ENCODE measurements around the gene DHTKD1. TPM values are rescaled to one million over a fixed set of nuclear protein-coding genes. Genes with fewer than 3 reads are reported as not detected.
"Not testable (repeated sequence)": the region's sequence is repeated elsewhere in the genome, so short reads cannot be mapped to it uniquely, and the experiment has no call there.

Gene DHTKD1
- total and polyA plus RNA-seq, 2 of the 4 experiments (the other 2 are of a cell fraction) = 13.9 to 20.3 TPM

DNA sequence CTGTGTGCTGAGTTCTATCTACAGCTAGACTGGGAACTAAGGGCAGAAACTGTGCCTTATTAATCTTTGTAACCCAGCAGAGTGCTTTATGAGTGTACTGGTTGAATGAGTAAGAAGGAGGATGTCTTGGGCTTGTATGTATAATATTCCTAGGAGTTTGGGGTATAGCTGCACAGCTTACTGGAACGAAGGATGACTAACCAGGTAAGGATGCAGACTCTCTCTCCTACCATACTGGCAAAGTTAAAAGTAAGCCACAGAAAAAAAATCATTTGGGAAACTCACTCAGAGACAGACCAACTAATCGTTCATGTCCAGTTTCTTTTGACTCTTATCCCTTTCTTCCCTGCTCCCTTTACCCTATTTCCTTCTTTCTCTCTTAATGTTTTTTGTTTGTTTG lies 1.4 kb upstream of the DHTKD1 start:
- peak overlapping the region; percentile 41; the same call in 1 of the 2 replicates for H3K27ac ChIP-seq (ENCODE audit: insufficient read depth, low read length)
- H2BK5ac ChIP-seq (ENCODE audit: low read depth, low read length, poor library complexity, severe bottlenecking) = peak overlapping the region; percentile 85
- TF ChIP-seq, protein P1, sequence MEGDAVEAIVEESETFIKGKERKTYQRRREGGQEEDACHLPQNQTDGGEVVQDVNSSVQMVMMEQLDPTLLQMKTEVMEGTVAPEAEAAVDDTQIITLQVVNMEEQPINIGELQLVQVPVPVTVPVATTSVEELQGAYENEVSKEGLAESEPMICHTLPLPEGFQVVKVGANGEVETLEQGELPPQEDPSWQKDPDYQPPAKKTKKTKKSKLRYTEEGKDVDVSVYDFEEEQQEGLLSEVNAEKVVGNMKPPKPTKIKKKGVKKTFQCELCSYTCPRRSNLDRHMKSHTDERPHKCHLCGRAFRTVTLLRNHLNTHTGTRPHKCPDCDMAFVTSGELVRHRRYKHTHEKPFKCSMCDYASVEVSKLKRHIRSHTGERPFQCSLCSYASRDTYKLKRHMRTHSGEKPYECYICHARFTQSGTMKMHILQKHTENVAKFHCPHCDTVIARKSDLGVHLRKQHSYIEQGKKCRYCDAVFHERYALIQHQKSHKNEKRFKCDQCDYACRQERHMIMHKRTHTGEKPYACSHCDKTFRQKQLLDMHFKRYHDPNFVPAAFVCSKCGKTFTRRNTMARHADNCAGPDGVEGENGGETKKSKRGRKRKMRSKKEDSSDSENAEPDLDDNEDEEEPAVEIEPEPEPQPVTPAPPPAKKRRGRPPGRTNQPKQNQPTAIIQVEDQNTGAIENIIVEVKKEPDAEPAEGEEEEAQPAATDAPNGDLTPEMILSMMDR (conservative IDR thresholded peaks at IDR 0.05; ENCODE audit: low read depth, low read length) = no peak
- peak; percentile 62 for TF ChIP-seq FOS (IDR thresholded peaks at IDR 0.05; ENCODE audit: low read depth, low read length)
- peaks cover 14 to 32% of the 10 kb centered on the region in 2 experiments for H3K79me1 ChIP-seq (ENCODE audit: low read depth in 1 of 2, low read length in 2 of 2)
- H3K56ac ChIP-seq (ENCODE audit: extremely low read depth, insufficient read depth, low read length) = no peak overlapping the region
- no peak overlapping the region for H4K91ac ChIP-seq (ENCODE audit: insufficient read depth, low read depth, low read length)
- H3K4me1 ChIP-seq (ENCODE audit: control insufficient read depth, insufficient read depth, low read length) = peaks cover 4% of the 10 kb centered on the region
- H2AFZ ChIP-seq (replicated peaks; ENCODE audit: low read length, poor library complexity) = peak overlapping the region; percentile 66
- H3K4ac ChIP-seq (ENCODE audit: low read depth, low read length) = peak overlapping the region; percentile 68; the same call in 1 of the 2 replicates
- H3K14ac ChIP-seq (replicated peaks; ENCODE audit: low read depth, low read length) = 0 out of 2 replicates have a peak overlapping the region, but pooled peaks have one; percentile 78
- WGBS, 2 experiments (ENCODE audit: extremely low coverage in 2 of 2, insufficient read length in 1 of 2) = no CpG with 5 or more reads among the region's 2 CpGs
- peak overlapping the region; percentile 78; the same call in 1 of the 2 replicates for H3K23ac ChIP-seq (ENCODE audit: low read depth, low read length)
- H2BK20ac ChIP-seq (ENCODE audit: low read depth, low read length) = peak overlapping the region; percentile 4; the same call in 1 of the 2 replicates
- no peak overlapping the region for H2BK15ac ChIP-seq (ENCODE audit: low read depth, low read length)
- H3K4me3 ChIP-seq (ENCODE audit: insufficient read depth, low read depth, low read length) = no peak overlapping the region
- H4K5ac ChIP-seq (ENCODE audit: low read depth, low read length) = no peak overlapping the region; the same call in 1 of the 2 replicates
- no peaks in the 10 kb centered on the region for H4K20me1 ChIP-seq (ENCODE audit: insufficient read depth, low read length)
- peak; percentile 34 for ATAC-seq (ENCODE audit: low read depth)
- H2AK5ac ChIP-seq (ENCODE audit: low read depth, low read length) = peak overlapping the region; percentile 81; the same call in 1 of the 2 replicates
- CTCF ChIA-PET = no interaction called here
- H2AK9ac ChIP-seq (replicated peaks; ENCODE audit: low read depth, low read length, poor library complexity) = no peak overlapping the region
- peaks cover 12% of the 10 kb centered on the region; the same call in 1 of the 2 replicates for H3K9me1 ChIP-seq (ENCODE audit: insufficient read depth, low read length)
- no TSS peak for BruUV-seq (replicated peaks)
- H3K18ac ChIP-seq (ENCODE audit: low read depth, low read length) = no peak overlapping the region
- POLR2A ChIA-PET (ENCODE audit: unreplicated experiment) = no interaction called here
- peak overlapping the region; percentile 27; the same call in 1 of the 2 replicates for H3K4me2 ChIP-seq (ENCODE audit: low read depth, low read length)
- dilution Hi-C loops (cut with HindIII; ENCODE audit: low sequenced_read_pairs, unreplicated experiment) (no loop called here), intact Hi-C loops (cut with micrococcal nuclease) (no loop called here), in situ Hi-C loops (cut with MboI; ENCODE audit: low sequenced_read_pairs) (no loop called here)
- no peak overlapping the region for H3K9ac ChIP-seq (ENCODE audit: low read depth, low read length)
- no peaks in the 10 kb centered on the region for H3K36me3 ChIP-seq (ENCODE audit: control insufficient read depth, insufficient read depth, low read length)
- DNase-seq = peak; percentile 93
- no peaks in the 10 kb centered on the region for H3K9me3 ChIP-seq (ENCODE audit: control insufficient read depth, insufficient read depth, low read length)
- H3K27me3 ChIP-seq (ENCODE audit: control insufficient read depth, insufficient read depth, low read length) = no peaks in the 10 kb centered on the region
- H2BK120ac ChIP-seq (ENCODE audit: low read depth, low read length) = peak overlapping the region; percentile 33; the same call in 1 of the 2 replicates
- peak overlapping the region in 1 of 2 experiments; percentile 88; a peak in 2 of 4 replicates for H4K8ac ChIP-seq (ENCODE audit: low read depth in 2 of 2, low read length in 2 of 2)

DNA sequence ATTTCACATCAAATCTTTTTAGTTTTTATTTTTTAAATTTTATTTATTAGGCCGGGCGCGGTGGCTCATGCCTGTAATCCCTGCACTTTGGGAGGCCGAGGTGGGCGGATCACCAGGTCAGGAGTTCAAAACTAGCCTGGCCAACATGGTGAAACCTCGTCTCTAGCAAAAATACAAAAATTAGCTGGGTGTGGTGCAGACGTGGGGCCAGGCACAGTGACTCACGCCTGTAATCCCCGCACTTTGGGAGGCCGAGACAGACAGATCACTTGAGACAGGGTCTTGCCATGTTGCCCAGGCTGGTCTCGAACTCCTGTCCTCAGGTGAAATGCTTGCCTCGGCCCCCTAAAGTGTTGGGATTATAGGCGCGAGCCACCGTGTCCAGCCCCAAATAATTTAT lies 2.7 kb downstream of the DHTKD1 start:
- intact Hi-C loops (cut with micrococcal nuclease); H3K4me1 ChIP-seq (ENCODE audit: control insufficient read depth, insufficient read depth, low read length); dilution Hi-C loops (cut with HindIII; ENCODE audit: low sequenced_read_pairs, unreplicated experiment): not testable (repeated sequence)

More for the DNA sequence above, 2.7 kb downstream of the DHTKD1 start:
- Histone ChIP-seq H3K79me1 (ENCODE audit: low read depth in 1 of 2, low read length in 2 of 2) (peaks cover 19 to 40% of the 10 kb centered on the region in 2 experiments), H3K9me1 (ENCODE audit: insufficient read depth, low read length) (peaks cover 12% of the 10 kb centered on the region; the same call in 1 of the 2 replicates)
- ATAC-seq (ENCODE audit: low read depth); H4K91ac ChIP-seq (ENCODE audit: insufficient read depth, low read depth, low read length); H2AFZ ChIP-seq (replicated peaks; ENCODE audit: low read length, poor library complexity); H3K36me3 ChIP-seq (ENCODE audit: control insufficient read depth, insufficient read depth, low read length); H2AK9ac ChIP-seq (replicated peaks; ENCODE audit: low read depth, low read length, poor library complexity); BruUV-seq (replicated peaks); H4K20me1 ChIP-seq (ENCODE audit: insufficient read depth, low read length); H3K9me3 ChIP-seq (ENCODE audit: control insufficient read depth, insufficient read depth, low read length); H2AK5ac ChIP-seq (ENCODE audit: low read depth, low read length); H3K56ac ChIP-seq (ENCODE audit: extremely low read depth, insufficient read depth, low read length); H2BK120ac ChIP-seq (ENCODE audit: low read depth, low read length); POLR2A ChIA-PET (ENCODE audit: unreplicated experiment); H3K18ac ChIP-seq (ENCODE audit: low read depth, low read length); H3K4me3 ChIP-seq (ENCODE audit: insufficient read depth, low read depth, low read length); H4K5ac ChIP-seq (ENCODE audit: low read depth, low read length); H3K23ac ChIP-seq (ENCODE audit: low read depth, low read length); in situ Hi-C loops (cut with MboI; ENCODE audit: low sequenced_read_pairs); H2BK15ac ChIP-seq (ENCODE audit: low read depth, low read length); H2BK5ac ChIP-seq (ENCODE audit: low read depth, low read length, poor library complexity, severe bottlenecking); H4K8ac ChIP-seq (ENCODE audit: low read depth in 2 of 2, low read length in 2 of 2); H2BK20ac ChIP-seq (ENCODE audit: low read depth, low read length); CTCF ChIA-PET; H3K9ac ChIP-seq (ENCODE audit: low read depth, low read length); H3K27me3 ChIP-seq (ENCODE audit: control insufficient read depth, insufficient read depth, low read length); H3K4me2 ChIP-seq (ENCODE audit: low read depth, low read length); DNase-seq; H3K27ac ChIP-seq (ENCODE audit: insufficient read depth, low read length); H3K14ac ChIP-seq (replicated peaks; ENCODE audit: low read depth, low read length); H3K4ac ChIP-seq (ENCODE audit: low read depth, low read length): not testable (repeated sequence)
- 91% methylated on average over 6 of the region's 15 CpGs; no CpG with 5 or more reads in 1 of the 2 experiments for WGBS, 2 experiments (ENCODE audit: extremely low coverage in 2 of 2, insufficient read length in 1 of 2)

All from IMR-90 (cell line).